Prostate gland (tissue), 2 donors: ENCODE results near the gene MAP3K20.

Experiments
- POLR2A ChIP-seq: fragments of 450-650 bp; IDR thresholded peaks from one replicate; pipeline ENCODE4 v1.6.1; 2016; ENCODE audit warnings: antibody characterized with exemption, mild to moderate bottlenecking
- POLR2AphosphoS5 ChIP-seq: sonication (generic); formaldehyde crosslinking; IDR thresholded peaks from one replicate; pipeline ENCODE4 v1.6.1; 2017; ENCODE audit warnings: antibody characterized with exemption
- TF ChIP-seq, protein P1 (sequence below), 4 experiments: fragments of 200-600 bp in 2 of 4; fragments of 450-650 bp in 2 of 4; sonication (generic) in 2 of 4; IDR thresholded peaks; 1 replicate in 3 of 4; 2 replicates in 1 of 4; pipeline ENCODE4 v1.5.1; 2016 to 2019; ENCODE audit warnings: antibody characterized with exemption in 4 of 4, mild to moderate bottlenecking in 2 of 4, moderate library complexity in 2 of 4

DNA sequence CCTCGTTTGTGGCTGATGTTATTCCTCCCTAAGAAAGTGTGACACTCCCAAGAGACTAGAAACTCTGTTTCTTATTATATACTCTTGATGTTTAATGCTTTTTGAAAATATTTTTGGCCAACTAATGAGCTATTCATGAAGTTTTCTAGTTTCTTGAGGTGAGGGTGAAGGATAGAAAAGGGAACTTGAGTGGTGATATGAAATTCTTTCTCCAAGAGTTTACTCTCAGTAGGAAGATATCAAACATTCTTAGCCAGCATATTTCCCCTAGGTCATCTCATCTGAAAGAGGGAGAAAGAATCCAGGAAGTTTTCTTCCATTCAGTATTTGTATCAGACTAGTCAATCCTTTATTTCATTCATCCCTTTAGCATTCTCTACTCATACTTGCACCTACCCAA lies 95.7 kb downstream of the MAP3K20 start:
- TF ChIP-seq, protein P1, sequence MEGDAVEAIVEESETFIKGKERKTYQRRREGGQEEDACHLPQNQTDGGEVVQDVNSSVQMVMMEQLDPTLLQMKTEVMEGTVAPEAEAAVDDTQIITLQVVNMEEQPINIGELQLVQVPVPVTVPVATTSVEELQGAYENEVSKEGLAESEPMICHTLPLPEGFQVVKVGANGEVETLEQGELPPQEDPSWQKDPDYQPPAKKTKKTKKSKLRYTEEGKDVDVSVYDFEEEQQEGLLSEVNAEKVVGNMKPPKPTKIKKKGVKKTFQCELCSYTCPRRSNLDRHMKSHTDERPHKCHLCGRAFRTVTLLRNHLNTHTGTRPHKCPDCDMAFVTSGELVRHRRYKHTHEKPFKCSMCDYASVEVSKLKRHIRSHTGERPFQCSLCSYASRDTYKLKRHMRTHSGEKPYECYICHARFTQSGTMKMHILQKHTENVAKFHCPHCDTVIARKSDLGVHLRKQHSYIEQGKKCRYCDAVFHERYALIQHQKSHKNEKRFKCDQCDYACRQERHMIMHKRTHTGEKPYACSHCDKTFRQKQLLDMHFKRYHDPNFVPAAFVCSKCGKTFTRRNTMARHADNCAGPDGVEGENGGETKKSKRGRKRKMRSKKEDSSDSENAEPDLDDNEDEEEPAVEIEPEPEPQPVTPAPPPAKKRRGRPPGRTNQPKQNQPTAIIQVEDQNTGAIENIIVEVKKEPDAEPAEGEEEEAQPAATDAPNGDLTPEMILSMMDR (IDR thresholded peaks at IDR 0.05), result no peak
- TF ChIP-seq POLR2AphosphoS5 (no peak), POLR2A (no peak)
